ENCODE results near the gene SMAP1. TPM values are rescaled to one million over a fixed set of nuclear protein-coding genes. Genes with fewer than 3 reads are reported as not detected.

Gene SMAP1
- polyA plus RNA-seq, 3 donors = 12.5 to 16.5 (median 13.0) TPM

Other genes with a start within 250 kb of the SMAP1 start
- 10 to 100 TPM in 1 of 3 donors, 1 to 10 TPM in 2; 3.5 to 14.1 (median 8.4) TPM for gene SDHAF4, start 101.0 kb upstream of the SMAP1 start, polyA plus RNA-seq